ENCODE results near the gene TLL2. TPM values are rescaled to one million over a fixed set of nuclear protein-coding genes. Genes with fewer than 3 reads are reported as not detected.

The TLL2 gene
- total RNA-seq, 2 experiments from 2014 or later, result 0.09 to 0.18 TPM

DNA sequence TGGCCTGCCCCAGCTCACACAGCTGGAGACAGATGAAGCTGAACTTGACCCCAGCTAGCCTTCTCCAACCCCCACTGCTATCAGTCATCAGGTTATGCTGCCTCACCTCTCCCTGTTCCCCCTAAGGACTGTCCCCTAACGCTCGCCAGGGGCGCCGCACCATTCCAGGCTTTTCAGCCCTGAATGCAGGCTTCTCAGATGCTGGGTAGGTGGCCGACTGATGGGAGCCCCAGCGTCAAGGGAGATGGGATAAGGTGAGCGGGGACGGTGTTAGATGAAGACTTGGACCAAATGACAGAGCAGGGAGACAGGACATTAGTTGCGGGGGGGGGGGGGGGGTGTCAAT, 139.1 kb downstream of the TLL2 start:
- intact Hi-C loops (cut with micrococcal nuclease), result no loop called here
- ATAC-seq, result no peak
- peaks cover 7% of the 10 kb centered on the region for H3K27me3 Mint-ChIP-seq
- TF ChIP-seq, protein P1, sequence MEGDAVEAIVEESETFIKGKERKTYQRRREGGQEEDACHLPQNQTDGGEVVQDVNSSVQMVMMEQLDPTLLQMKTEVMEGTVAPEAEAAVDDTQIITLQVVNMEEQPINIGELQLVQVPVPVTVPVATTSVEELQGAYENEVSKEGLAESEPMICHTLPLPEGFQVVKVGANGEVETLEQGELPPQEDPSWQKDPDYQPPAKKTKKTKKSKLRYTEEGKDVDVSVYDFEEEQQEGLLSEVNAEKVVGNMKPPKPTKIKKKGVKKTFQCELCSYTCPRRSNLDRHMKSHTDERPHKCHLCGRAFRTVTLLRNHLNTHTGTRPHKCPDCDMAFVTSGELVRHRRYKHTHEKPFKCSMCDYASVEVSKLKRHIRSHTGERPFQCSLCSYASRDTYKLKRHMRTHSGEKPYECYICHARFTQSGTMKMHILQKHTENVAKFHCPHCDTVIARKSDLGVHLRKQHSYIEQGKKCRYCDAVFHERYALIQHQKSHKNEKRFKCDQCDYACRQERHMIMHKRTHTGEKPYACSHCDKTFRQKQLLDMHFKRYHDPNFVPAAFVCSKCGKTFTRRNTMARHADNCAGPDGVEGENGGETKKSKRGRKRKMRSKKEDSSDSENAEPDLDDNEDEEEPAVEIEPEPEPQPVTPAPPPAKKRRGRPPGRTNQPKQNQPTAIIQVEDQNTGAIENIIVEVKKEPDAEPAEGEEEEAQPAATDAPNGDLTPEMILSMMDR (IDR thresholded peaks at IDR 0.05), result no peak
- H3K4me3 Mint-ChIP-seq, result peak overlapping the region; percentile 78
- no peaks in the 10 kb centered on the region for H3K9me3 Mint-ChIP-seq
- ChIA-PET POLR2A (interaction anchor here (1.2 kb wide), 1 partner anchor 9 kb away, joined by 4 read pairs; no protein-coding TSS in a partner anchor), CTCF (interaction anchor here (0.6 to 4.2 kb wide), 40 partner anchors 9 to 836 kb away, joined by 3 to 33 read pairs (median 4); partner anchors contain the start of genes OPALIN and TLL2)
- no peak overlapping the region for H3K27ac Mint-ChIP-seq
- H3K4me1 Mint-ChIP-seq (ENCODE audit: low read depth), result peaks cover 6% of the 10 kb centered on the region
- no peaks in the 10 kb centered on the region for H3K36me3 Mint-ChIP-seq (ENCODE audit: low read depth)
- no peak for DNase-seq

DNA sequence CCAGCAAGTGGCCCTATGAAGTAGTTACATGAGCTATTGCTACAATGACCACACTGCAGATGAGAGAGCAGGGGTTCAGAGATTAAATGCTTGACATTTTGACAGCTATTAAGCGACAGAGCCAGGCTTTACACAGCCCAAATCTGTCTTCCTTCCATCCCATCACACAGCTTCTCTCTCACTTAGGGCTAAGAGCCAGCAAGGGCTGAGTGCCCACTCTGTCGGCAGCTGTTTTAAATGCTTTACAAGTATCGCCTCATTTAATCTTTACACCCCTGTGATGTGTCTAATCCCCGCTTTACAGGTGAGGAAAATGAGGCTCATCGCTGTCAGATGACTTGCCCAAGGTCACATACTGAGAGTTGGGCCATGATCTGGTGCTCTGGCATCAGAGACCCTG, 139.7 kb downstream of the TLL2 start:
- no peak overlapping the region for H3K27ac Mint-ChIP-seq
- intact Hi-C loops (cut with micrococcal nuclease), result no loop called here
- H3K4me1 Mint-ChIP-seq (ENCODE audit: low read depth), result peaks cover 6% of the 10 kb centered on the region
- H3K27me3 Mint-ChIP-seq, result peaks cover 7% of the 10 kb centered on the region
- CTCF ChIA-PET, result interaction anchor here (1.2 to 4.2 kb wide), 14 partner anchors 9 to 651 kb away, joined by 3 to 33 read pairs (median 5); partner anchors contain the start of gene TLL2
- peak overlapping the region; percentile 38 for H3K4me3 Mint-ChIP-seq
- POLR2A ChIA-PET, result no interaction called here
- no peak for ATAC-seq
- H3K36me3 Mint-ChIP-seq (ENCODE audit: low read depth), result no peaks in the 10 kb centered on the region
- TF ChIP-seq, protein P1 (IDR thresholded peaks at IDR 0.05), result no peak
- no peaks in the 10 kb centered on the region for H3K9me3 Mint-ChIP-seq
- DNase-seq, result no peak

DNA sequence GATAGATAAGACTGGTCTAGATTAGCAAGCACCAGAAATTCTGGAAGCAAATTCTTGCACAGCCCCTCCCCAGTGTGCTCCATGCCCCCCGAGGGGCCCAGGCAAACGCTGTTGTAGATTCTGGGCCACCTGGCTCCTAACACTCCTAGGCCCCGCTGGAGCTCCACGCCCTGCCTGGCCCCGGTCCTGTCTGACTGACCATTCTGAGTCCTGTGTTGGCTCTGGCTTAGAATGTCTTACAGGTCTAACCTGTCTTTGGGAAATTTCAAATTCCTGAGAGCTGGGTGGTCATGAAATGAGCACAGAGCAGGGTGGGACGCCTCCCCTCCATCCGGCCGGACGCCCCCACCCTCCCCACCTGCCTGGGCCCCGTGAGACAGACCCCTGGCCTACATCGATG, 142.4 kb downstream of the TLL2 start:
- no peaks in the 10 kb centered on the region for H3K9me3 Mint-ChIP-seq
- ATAC-seq, result no peak
- no peak overlapping the region for H3K27ac Mint-ChIP-seq
- ChIA-PET POLR2A (no interaction called here), CTCF (interaction anchor here (0.7 to 2.0 kb wide), 22 partner anchors 9 to 504 kb away, joined by 3 to 15 read pairs (median 4); partner anchors contain the start of gene OPALIN)
- peaks cover 7% of the 10 kb centered on the region for H3K27me3 Mint-ChIP-seq
- intact Hi-C loops (cut with micrococcal nuclease), result no loop called here
- no peaks in the 10 kb centered on the region for H3K36me3 Mint-ChIP-seq (ENCODE audit: low read depth)
- H3K4me1 Mint-ChIP-seq (ENCODE audit: low read depth), result peaks cover 6% of the 10 kb centered on the region
- no peak overlapping the region for H3K4me3 Mint-ChIP-seq
- DNase-seq, result no peak
- TF ChIP-seq, protein P1 (IDR thresholded peaks at IDR 0.05), result no peak

GRCh38 chr10:96370584-96371157, 143.1 kb downstream of the TLL2 start:
- peak; percentile 48 for ATAC-seq
- Mint-ChIP-seq H3K36me3 (ENCODE audit: low read depth) (no peaks in the 10 kb centered on the region), H3K27me3 (peaks cover 7% of the 10 kb centered on the region), H3K9me3 (no peaks in the 10 kb centered on the region), H3K4me3 (no peak overlapping the region), H3K27ac (no peak overlapping the region), H3K4me1 (ENCODE audit: low read depth) (peaks cover 6% of the 10 kb centered on the region)
- peak; percentile 60 for DNase-seq
- intact Hi-C loops (cut with micrococcal nuclease), result no loop called here
- ChIA-PET POLR2A (interaction anchor here (0.6 kb wide), 1 partner anchor 311 kb away, joined by 4 read pairs; no protein-coding TSS in a partner anchor), CTCF (interaction anchor here (0.6 to 2.0 kb wide), 35 partner anchors 8 to 655 kb away, joined by 3 to 15 read pairs (median 4); partner anchors contain the start of genes OPALIN and TLL2)
- TF ChIP-seq, protein P1 (IDR thresholded peaks at IDR 0.05), result peak; percentile 94

DNA sequence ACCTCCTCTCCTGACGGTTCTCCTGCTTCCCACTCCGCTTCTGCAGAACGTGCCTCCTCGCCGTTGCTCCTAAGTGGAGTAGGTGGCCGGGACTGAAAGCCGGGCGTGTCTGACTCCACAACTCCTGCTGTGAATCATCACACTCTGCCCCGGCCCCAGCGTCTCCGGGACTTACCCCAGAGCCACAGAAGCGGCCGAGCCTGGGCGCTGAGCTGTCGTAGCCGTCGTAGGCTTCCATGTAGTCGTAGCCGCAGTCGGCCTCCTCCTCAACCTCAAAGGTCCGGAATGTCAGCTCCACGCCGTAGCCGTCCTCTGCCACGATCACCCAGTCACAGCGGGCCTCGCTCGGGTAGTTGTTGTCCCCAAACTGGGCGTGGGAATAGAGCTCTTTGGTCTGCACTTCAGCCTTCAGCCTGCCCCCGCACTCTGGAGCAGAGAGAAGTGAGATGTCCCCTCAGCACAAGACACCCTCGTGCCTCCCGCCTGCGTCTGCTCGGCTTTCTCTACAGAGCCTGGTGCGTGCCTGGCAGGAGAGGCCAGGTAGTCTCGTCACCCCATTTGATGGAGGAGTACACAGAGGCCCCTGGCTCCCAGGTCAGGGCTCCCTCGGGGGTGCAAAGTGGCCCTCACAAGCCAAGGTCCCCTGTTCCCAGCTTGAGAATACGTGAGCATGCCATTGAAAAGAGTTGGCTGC, 143.7 kb downstream of the TLL2 start:
- intact Hi-C loops (cut with micrococcal nuclease), result no loop called here
- Mint-ChIP-seq H3K4me1 (ENCODE audit: low read depth) (peaks cover 6% of the 10 kb centered on the region), H3K36me3 (ENCODE audit: low read depth) (no peaks in the 10 kb centered on the region), H3K9me3 (no peaks in the 10 kb centered on the region), H3K27ac (no peak overlapping the region), H3K27me3 (peaks cover 7% of the 10 kb centered on the region), H3K4me3 (no peak overlapping the region)
- TF ChIP-seq, protein P1 (IDR thresholded peaks at IDR 0.05), result no peak
- ATAC-seq (no peak), DNase-seq (no peak)
- ChIA-PET POLR2A (interaction anchor here (0.6 kb wide), 1 partner anchor 57 kb away, joined by 3 read pairs; no protein-coding TSS in a partner anchor), CTCF (interaction anchor here (0.9 to 2.0 kb wide), 27 partner anchors 8 to 655 kb away, joined by 3 to 15 read pairs (median 5); partner anchors contain the start of genes OPALIN and TLL2)

All from activated CD8-positive, alpha-beta T cell treated with anti-CD3 and anti-CD28 coated beads for 36 hours (primary cell).